ENCODE data around the gene PTGS2.
"Not testable (repeated sequence)": the region's sequence is repeated elsewhere in the genome, so short reads cannot be mapped to it uniquely, and the experiment has no call there.

GRCh38 chr1:186664217-186664616, 16.0 kb downstream of the PTGS2 start:
- not testable (repeated sequence) for TF ChIP-seq EZH2 (IDR thresholded peaks at IDR 0.05; ENCODE audit: borderline replicate concordance, low read length); CTCF (conservative IDR thresholded peaks at IDR 0.05 in 1 of 2, IDR thresholded peaks at IDR 0.05 in 1 of 2; ENCODE audit: extremely low read depth in 1 of 2, insufficient read depth in 1 of 2, low read depth in 1 of 2, low read length in 2 of 2)
